A204.1 (cell line): ENCODE measurements around the gene MYO15B.
A peak's percentile ranks its signal among the peaks of the same experiment; 100 is the strongest.

Experiments used
- FAIRE-seq: peaks from 2 replicates; lab custom pipeline; 2012; peaks lifted over from hg19 to GRCh38; lab: Jason Lieb, UNC

MYO15B gene

DNA sequence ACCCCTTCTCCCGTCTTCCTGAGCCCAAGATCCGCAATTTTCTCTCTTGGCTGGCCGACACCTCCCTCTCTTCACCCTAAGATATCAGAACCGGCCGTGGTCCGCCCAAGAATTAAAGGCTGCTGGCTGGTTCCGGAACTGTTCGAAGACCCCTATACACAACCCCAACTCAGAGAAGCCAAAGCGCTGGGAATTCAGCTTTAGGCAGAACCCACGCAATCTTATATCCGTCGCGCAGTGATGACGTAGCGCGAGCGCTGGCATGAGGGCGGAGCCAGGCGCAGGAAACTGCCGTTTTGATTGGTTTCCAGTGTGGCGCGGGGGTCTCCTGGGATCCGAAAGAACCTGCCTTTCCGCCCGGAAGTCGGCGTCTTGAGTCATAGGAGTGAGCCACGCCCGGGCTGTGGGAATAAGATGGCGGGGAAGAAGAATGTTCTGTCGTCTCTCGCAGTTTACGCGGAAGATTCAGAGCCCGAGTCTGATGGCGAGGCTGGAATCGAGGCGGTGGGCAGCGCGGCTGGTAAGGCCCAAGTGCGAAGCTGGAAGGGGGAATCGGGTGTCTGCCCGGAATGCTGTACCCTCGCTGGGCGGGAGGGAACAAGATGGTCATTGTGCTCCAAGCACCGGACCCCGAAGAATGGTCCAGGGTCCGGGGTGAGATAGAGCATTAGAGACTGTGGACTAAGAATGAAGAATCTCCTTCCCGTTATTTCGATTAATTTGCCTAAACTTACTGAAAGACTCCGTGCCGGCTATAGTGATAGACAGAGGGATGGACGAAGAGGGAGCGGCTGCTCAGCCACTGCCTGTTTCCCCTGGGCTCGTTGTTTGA is 79.6 kb downstream of the MYO15B start, which contains the start of the genes RECQL5 and SAP30BP:
TSS of gene RECQL5 (minus strand) at position 196 of the 832 bp plus-strand sequence. CDS start 597 bp downstream, outside the sequence.
TSS of gene SAP30BP (plus strand) at position 380 of the 832 bp plus-strand sequence. CDS start at position 415, 35 bp downstream.
- peak; percentile 97 for FAIRE-seq

- FAIRE-seq = no peak
Observed at GRCh38 chr17:75667825-75668224, 80.2 kb downstream of the MYO15B start.

DNA sequence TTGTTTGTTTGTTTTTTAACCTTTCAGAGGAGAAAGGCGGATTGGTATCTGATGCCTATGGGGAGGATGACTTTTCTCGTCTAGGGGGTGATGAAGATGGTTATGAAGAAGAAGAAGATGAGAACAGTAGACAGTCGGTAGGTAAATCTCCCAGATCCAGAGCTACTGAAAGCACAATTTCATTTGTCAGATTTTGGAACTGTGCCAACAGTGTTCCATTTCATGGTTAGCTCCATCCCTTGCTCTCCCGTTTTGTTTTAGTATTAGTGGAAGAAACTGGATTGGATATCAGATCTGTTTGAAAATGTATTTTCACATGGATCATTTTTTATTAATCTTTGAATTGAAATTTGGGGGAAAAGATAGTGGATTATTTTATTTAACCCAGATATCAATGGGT is 80.9 kb downstream of the MYO15B start:
- FAIRE-seq = no peak

DNA sequence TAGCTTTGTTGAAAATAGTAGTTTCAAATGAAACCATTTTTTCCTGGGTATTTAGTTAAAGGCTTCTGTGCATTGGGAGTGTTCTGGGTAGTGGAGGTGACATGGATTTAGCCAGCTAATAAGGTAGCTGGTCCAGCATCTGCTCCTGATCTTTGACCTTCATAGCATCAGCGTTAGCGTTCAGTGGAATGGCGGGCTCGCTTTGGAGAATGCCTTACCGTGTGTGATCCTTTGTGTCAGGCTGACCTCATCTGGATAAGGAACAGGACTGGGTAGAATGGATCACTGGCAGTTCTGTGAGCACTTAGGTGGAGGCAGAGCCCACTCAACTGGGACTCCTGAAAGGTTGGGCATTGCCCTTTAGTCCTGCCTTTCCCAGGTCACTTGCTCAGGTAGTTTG is 83.3 kb downstream of the MYO15B start:
- FAIRE-seq = no peak

DNA sequence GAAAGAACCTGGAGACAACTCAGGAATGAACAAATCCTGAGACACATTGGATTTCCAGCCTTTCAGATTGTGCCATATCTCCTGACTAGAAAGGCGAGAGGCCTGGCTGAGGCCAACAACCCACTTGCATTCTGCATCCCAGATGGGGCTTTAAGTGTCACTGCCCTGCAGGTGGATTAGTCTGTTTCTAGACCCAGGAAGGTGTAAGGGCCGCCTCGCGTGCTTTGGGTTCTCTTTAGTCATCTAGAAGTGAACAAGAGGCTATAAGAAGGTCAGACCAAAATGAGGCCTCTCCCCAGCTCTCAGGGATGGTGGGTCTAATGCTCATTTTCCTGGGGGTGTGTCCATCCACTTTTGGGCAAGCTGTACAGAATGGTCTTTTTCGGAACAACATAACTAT is 84.4 kb downstream of the MYO15B start:
- no peak for FAIRE-seq

DNA sequence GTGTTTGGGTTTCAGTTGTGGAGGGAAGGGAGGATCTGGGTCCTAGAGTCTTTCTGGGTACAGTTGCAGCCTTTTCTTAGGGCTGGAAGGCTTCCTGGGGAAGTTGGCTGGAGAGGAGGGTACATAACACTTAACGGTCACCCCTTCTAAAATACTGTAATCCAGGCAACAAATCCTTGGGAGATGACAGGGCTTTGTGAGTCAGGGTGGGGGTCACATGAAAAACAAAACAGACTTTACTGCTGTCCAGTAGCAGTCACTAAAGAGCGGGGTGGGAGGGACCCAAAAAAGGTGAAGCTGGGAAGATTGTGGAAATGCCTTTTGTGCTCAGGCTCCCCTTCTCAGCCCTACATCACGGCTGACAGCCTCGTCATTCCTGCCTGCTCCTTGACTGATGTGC is 85.9 kb downstream of the MYO15B start:
- FAIRE-seq = no peak
